Measurements from ENCODE around the gene AUTS2. TPM values are rescaled to one million over a fixed set of nuclear protein-coding genes. Genes with fewer than 3 reads are reported as not detected.

Gene AUTS2
- total and polyA plus RNA-seq, 2 of the 8 experiments (the other 6 are each of a cell fraction or from before 2014, with no cell fraction given): 25.9 to 101 TPM

DNA sequence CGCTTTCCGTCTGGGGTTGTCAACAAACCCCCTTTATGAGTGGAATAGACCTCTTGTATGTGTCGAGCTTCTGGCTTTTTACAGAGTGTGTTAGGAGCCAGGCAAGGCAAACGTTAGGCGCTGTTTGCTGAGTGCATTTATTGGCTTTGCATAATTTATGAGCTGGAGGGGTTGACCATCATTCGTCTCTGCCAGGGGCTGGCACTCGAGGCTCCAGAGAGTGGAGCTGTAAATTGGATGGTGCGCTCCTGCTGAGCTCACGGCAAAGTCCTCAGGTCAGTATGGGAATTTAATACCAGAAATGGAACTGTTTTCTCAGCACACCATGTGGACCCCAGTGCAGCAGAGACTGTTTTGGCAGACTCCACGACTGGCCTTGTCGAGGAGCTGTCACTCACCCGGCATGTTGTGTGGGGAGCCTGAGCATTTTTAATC, 834.3 kb downstream of the AUTS2 start:
- Histone ChIP-seq H3K4ac (replicated peaks; ENCODE audit: insufficient read length, low read depth, low read length) (no peak overlapping the region), H4K91ac (replicated peaks; ENCODE audit: insufficient read length, low read length) (no peak overlapping the region), H2BK120ac (replicated peaks; ENCODE audit: low read depth, low read length) (no peak overlapping the region), H3K4me3 (ENCODE audit: extremely low read depth in 1 of 4, insufficient read depth in 2 of 4, low read depth in 3 of 4, low read length in 4 of 4) (no peak overlapping the region), H3K23ac (ENCODE audit: insufficient read length) (no peak overlapping the region), H3K9ac (replicated peaks in 1 of 4; ENCODE audit: extremely low read depth in 1 of 4, low read depth in 3 of 4, low read length in 3 of 4) (no peak overlapping the region), H2BK20ac (ENCODE audit: low read length) (no peak overlapping the region), H3K4me1 (replicated peaks in 1 of 4; ENCODE audit: control insufficient read depth in 3 of 4, insufficient read depth in 4 of 4, low read length in 3 of 4) (no peaks in the 10 kb centered on the region), H3K18ac (ENCODE audit: extremely low read depth, low read length) (no peak overlapping the region), H3K4me2 (ENCODE audit: insufficient read depth in 1 of 2, low read depth in 2 of 2, low read length in 2 of 2) (no peak overlapping the region), H3K23me2 (ENCODE audit: low read depth, low read length) (no peaks in the 10 kb centered on the region), H4K20me1 (replicated peaks in 1 of 2; ENCODE audit: control insufficient read depth in 1 of 2, insufficient read depth in 2 of 2, low read length in 2 of 2) (no peaks in the 10 kb centered on the region), H2BK12ac (ENCODE audit: low read depth, low read length) (no peak overlapping the region), H3K36me3 (ENCODE audit: control insufficient read depth in 2 of 4, insufficient read depth in 4 of 4, low read length in 3 of 4) (no peaks in the 10 kb centered on the region), H2AFZ (ENCODE audit: low read length) (no peak overlapping the region), H3K56ac (replicated peaks; ENCODE audit: insufficient read length, low read depth, low read length) (no peak overlapping the region), H3K79me1 (ENCODE audit: low read depth, low read length) (no peaks in the 10 kb centered on the region), H2AK5ac (ENCODE audit: low read depth, low read length) (no peak overlapping the region), H3K14ac (ENCODE audit: insufficient read length) (no peak overlapping the region), H4K8ac (ENCODE audit: extremely low read depth, insufficient read depth, low read length) (no peak overlapping the region), H4K5ac (ENCODE audit: insufficient read length, low read depth, low read length) (no peak overlapping the region), H3K9me3 (ENCODE audit: insufficient read depth in 2 of 2, low read depth in 1 of 2, low read length in 1 of 2) (no peaks in the 10 kb centered on the region), H2BK15ac (ENCODE audit: low read length) (no peak overlapping the region), H2BK5ac (ENCODE audit: low read depth, low read length) (no peak overlapping the region), H3K79me2 (ENCODE audit: control insufficient read depth in 1 of 2, insufficient read depth in 2 of 2, low read length in 2 of 2) (no peaks in the 10 kb centered on the region), H3K27ac (ENCODE audit: low read depth, low read length) (no peak overlapping the region), H3K27me3 (replicated peaks in 1 of 4; ENCODE audit: control insufficient read depth in 3 of 4, extremely low read depth in 1 of 4, insufficient read depth in 3 of 4, low read length in 3 of 4) (no peaks in the 10 kb centered on the region)
- ChIA-PET CTCF (ENCODE audit: partially characterized antibody) (no interaction called here), POLR2A (ENCODE audit: partially characterized antibody) (no interaction called here)
- DNase-seq (ENCODE audit: low read depth in 1 of 2, low spot score in 2 of 2): no peak
- FAIRE-seq: no peak
- TF ChIP-seq CTCF (IDR thresholded peaks at IDR 0.05; ENCODE audit: control extremely low read depth in 1 of 3, insufficient read depth in 1 of 3, low read depth in 1 of 3, low read length in 3 of 3): no peak
- TF ChIP-seq RAD21 (IDR thresholded peaks at IDR 0.05 in 1 of 2, conservative IDR thresholded peaks at IDR 0.05 in 1 of 2; ENCODE audit: low read depth in 2 of 2, low read length in 2 of 2): no peak
- no peak for TF ChIP-seq KDM4A (IDR thresholded peaks at IDR 0.05; ENCODE audit: low read depth, low read length, severe bottlenecking)
- TF ChIP-seq TCF12 (IDR thresholded peaks at IDR 0.05; ENCODE audit: low read depth, low read length): no peak
- no peak for TF ChIP-seq BACH1 (IDR thresholded peaks at IDR 0.05; ENCODE audit: low read length)
- TF ChIP-seq MAFK (IDR thresholded peaks at IDR 0.05; ENCODE audit: low read depth, low read length): no peak
- TF ChIP-seq, protein P1, sequence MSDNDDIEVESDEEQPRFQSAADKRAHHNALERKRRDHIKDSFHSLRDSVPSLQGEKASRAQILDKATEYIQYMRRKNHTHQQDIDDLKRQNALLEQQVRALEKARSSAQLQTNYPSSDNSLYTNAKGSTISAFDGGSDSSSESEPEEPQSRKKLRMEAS (IDR thresholded peaks at IDR 0.05): no peak
- WGBS, 2 experiments (ENCODE audit: extremely low coverage in 1 of 2, insufficient coverage in 1 of 2, insufficient read length in 1 of 2, insufficient replicate concordance in 2 of 2, low coverage in 1 of 2, low lambda C conversion rate in 2 of 2, missing lambda C conversion rate in 1 of 2): 91% methylated on average over 12 of the region's 12 CpGs; no CpG with 5 or more reads in 1 of the 2 experiments
